Glutamatergic neuron (in vitro differentiated cells): ENCODE results near the gene TNFSF15. TPM values are rescaled to one million over a fixed set of nuclear protein-coding genes. Genes with fewer than 3 reads are reported as not detected.

Source experiments
- DNase-seq: peaks from one replicate; pipeline ENCODE4 v3.0.0; 2022
- H3K27ac Mint-ChIP-seq: one replicate; pipeline ENCODE4 v1.8.0; 2020; ENCODE audit warnings: mild to moderate bottlenecking, mixed read lengths, inconsistent platforms; ENCODE audit not compliant: unreplicated experiment
- H3K27me3 Mint-ChIP-seq: one replicate; pipeline ENCODE4 v1.8.0; 2020; ENCODE audit warnings: mild to moderate bottlenecking, moderate library complexity, mixed read lengths, inconsistent platforms; ENCODE audit not compliant: unreplicated experiment
- H3K36me3 Mint-ChIP-seq: one replicate; pipeline ENCODE4 v1.8.0; 2020; ENCODE audit warnings: mild to moderate bottlenecking, mixed read lengths, inconsistent platforms; ENCODE audit not compliant: unreplicated experiment
- H3K4me1 Mint-ChIP-seq: one replicate; pipeline ENCODE4 v1.8.0; 2020; ENCODE audit warnings: mild to moderate bottlenecking, low read depth, mixed read lengths, inconsistent platforms; ENCODE audit not compliant: unreplicated experiment
- H3K4me3 Mint-ChIP-seq: one replicate; pipeline ENCODE4 v1.8.0; 2020; ENCODE audit warnings: mild to moderate bottlenecking, mixed read lengths, inconsistent platforms; ENCODE audit not compliant: unreplicated experiment
- H3K9me3 Mint-ChIP-seq: one replicate; pipeline ENCODE4 v1.8.0; 2020; ENCODE audit warnings: mild to moderate bottlenecking, moderate library complexity, mixed read lengths, inconsistent platforms; ENCODE audit not compliant: unreplicated experiment
- total RNA-seq: library from RNA; stranded (reverse); fragmentation: NEBNext Ultra II Directional; extraction: Animal tissue kit (Norgen Biotek cat#: 25700); gene quantifications from one replicate; pipeline ENCODE4 v1.2.1, GENCODE V29; 2021; ENCODE audit not compliant: unreplicated experiment
- TF ChIP-seq, protein P1 (sequence below): fragments of 200-600 bp; sonication (generic); IDR thresholded peaks from one replicate; pipeline ENCODE4 v1.5.0; 2021; ENCODE audit not compliant: partially characterized antibody, unreplicated experiment

Gene TNFSF15
- total RNA-seq, 1 donor from 2014 or later: not detected

DNA sequence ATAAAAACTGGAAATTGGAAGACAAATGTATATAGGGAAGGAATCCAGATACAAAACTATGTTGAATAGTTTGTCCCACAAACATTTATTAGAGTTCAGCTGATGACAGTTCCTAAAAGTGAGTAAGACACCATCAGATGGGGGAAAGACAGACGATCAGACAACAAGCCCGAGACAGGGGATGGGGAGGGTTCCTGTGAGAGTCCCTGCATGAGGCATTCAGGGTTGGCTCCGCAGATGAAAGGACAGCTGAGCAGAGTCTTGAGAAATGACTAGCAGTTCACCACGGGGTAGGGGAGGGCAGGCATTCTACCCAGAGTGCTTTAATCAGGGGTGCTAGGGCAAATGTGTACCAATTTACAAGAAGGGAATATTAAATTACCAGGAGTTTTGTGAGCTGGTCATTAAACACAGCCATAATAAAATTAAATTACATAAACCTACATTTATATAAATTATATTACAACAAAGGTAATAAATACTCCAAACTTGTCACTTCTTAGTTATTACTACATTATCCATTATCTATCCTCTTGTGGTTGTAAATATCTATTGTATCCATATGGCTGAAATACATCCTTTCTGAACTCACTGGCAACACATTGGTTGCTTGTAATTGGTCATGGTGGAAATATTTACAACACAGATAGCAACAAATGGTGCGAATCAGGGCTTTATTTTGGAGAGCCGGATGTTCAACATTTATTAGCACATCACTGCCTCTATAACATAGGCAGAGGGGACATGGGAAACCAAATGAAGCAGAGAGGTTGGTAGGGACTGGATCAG is 27.8 kb downstream of the TNFSF15 start:
- no peak for DNase-seq

DNA sequence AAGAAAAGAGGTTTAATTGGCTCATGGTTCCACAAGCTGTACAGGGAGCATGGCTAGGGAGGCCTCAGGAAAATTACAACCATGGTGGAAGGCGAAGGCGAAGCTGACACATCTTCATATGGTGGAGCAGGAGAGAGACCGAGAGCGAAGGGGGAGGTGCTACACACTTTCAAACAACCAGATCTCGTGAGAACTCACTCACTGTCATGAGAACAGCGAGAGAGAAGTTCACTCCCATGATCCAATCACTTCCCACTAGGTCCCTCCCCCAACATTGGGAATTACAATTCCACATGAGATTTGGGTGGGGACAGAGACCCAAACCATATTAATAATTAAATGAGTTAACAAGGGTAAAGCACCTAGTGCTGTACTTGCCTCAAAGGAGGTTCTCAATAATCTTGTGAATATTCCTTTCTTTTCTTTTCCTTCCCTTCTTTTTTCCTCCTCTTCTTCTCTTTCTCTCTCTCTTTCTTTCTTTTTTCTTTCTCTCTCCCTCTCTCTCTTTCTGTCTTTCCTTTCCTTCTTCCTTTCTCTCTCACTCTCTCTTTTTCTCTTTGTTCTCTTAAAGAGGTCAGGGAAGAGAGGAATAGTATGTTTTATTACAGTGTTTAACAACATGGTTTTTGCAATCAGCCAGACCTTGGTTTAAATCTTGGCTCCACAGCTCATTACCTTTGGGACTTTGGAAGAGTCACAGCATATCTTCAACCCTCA is 29.0 kb downstream of the TNFSF15 start:
- Mint-ChIP-seq H3K4me3 (no peak overlapping the region), H3K36me3 (no peaks in the 10 kb centered on the region), H3K27ac (no peak overlapping the region), H3K4me1 (no peaks in the 10 kb centered on the region), H3K9me3 (no peaks in the 10 kb centered on the region), H3K27me3 (peaks cover 3% of the 10 kb centered on the region)
- no peak for DNase-seq
- TF ChIP-seq, protein P1, sequence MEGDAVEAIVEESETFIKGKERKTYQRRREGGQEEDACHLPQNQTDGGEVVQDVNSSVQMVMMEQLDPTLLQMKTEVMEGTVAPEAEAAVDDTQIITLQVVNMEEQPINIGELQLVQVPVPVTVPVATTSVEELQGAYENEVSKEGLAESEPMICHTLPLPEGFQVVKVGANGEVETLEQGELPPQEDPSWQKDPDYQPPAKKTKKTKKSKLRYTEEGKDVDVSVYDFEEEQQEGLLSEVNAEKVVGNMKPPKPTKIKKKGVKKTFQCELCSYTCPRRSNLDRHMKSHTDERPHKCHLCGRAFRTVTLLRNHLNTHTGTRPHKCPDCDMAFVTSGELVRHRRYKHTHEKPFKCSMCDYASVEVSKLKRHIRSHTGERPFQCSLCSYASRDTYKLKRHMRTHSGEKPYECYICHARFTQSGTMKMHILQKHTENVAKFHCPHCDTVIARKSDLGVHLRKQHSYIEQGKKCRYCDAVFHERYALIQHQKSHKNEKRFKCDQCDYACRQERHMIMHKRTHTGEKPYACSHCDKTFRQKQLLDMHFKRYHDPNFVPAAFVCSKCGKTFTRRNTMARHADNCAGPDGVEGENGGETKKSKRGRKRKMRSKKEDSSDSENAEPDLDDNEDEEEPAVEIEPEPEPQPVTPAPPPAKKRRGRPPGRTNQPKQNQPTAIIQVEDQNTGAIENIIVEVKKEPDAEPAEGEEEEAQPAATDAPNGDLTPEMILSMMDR: no peak

More for the DNA sequence above, 27.8 kb downstream of the TNFSF15 start:
- Mint-ChIP-seq H3K27ac (no peak overlapping the region), H3K4me1 (no peaks in the 10 kb centered on the region), H3K9me3 (no peaks in the 10 kb centered on the region), H3K27me3 (peaks cover 3% of the 10 kb centered on the region), H3K4me3 (no peak overlapping the region), H3K36me3 (no peaks in the 10 kb centered on the region)
- TF ChIP-seq, protein P1: no peak

DNA sequence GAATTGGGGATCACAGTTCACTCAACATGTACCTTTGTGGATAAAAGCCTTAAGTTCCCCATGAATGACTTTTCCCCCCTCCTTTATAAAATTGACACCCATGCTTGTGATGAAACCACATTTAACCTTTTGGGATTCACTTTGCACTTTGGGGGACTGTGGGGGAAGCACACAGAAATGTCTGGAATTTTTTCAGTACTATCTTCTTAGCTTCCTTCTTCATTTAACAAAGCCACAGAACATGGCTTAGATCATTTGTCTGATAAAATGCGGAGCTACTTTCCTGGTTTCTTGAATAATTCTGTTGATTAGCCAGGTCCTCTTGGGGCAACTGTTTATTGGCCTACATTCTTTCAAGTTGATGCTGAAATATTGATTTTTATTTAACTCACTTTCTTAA is 29.9 kb downstream of the TNFSF15 start:
- Mint-ChIP-seq H3K27ac (no peak overlapping the region), H3K36me3 (no peaks in the 10 kb centered on the region), H3K27me3 (peaks cover 3% of the 10 kb centered on the region), H3K4me3 (no peak overlapping the region), H3K9me3 (no peaks in the 10 kb centered on the region), H3K4me1 (no peaks in the 10 kb centered on the region)
- DNase-seq: no peak
- TF ChIP-seq, protein P1: no peak

DNA sequence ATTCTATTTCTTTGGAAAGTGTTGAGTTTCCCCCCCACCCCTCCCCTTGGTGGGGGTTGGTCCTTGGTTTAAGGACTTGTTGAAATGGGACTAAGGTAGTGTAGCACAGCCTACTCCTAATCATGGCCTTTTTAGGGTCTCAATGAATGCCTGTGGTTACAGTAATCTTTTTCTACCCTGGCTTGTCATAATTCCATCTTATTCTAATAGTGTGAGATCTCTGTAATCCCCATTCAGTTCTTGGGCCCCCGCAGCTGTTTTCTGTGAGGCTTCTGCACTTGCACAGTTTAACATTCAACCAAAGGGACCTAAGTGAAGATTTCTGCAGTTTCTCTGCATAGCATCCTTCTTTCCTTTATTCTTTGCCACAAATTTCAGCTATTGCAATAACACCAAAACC is 30.7 kb downstream of the TNFSF15 start:
- no peak for DNase-seq
- Mint-ChIP-seq H3K9me3 (no peaks in the 10 kb centered on the region), H3K4me1 (no peaks in the 10 kb centered on the region), H3K36me3 (no peaks in the 10 kb centered on the region), H3K4me3 (no peak overlapping the region), H3K27me3 (peaks cover 3% of the 10 kb centered on the region), H3K27ac (no peak overlapping the region)
- TF ChIP-seq, protein P1: no peak

DNA sequence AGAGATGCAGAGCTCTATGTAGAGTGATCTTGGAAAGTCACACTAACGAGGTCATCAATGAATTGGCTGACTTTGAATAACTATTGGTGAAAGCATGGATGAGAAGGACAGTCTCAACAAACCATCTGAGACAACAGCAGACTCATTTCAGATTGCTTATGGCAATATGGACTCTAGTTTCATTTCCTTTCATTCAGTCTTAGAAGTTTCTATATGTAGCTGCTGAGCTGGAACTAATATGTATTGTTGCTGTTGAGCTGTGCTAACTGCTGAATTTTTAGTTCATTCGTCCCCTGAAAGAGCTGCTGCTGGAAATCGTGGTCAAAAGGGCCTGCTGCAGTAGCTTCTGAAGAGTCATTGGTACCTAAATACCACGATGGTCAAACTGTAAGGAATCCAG is 31.3 kb downstream of the TNFSF15 start:
- Mint-ChIP-seq H3K4me1 (no peaks in the 10 kb centered on the region), H3K9me3 (no peaks in the 10 kb centered on the region), H3K27ac (no peak overlapping the region), H3K36me3 (no peaks in the 10 kb centered on the region), H3K4me3 (no peak overlapping the region), H3K27me3 (peaks cover 3% of the 10 kb centered on the region)
- no peak for DNase-seq
- TF ChIP-seq, protein P1: no peak
